Raji (cell line): ENCODE measurements around the gene BLOC1S1.

ENCODE experiments used
- POLR2A ChIP-seq: IDR thresholded peaks from 2 replicates; pipeline ENCODE4 v1.6.1; 2011; ENCODE audit warnings: low read depth, low read length, control low read depth; ENCODE audit not compliant: insufficient read depth

BLOC1S1 gene

GRCh38 chr12:55760663-55761062 lies 44.8 kb downstream of the BLOC1S1 start:
- TF ChIP-seq POLR2A: no peak

GRCh38 chr12:55762646-55763045 lies 46.8 kb downstream of the BLOC1S1 start:
- TF ChIP-seq POLR2A: no peak

- no peak for TF ChIP-seq POLR2A
Observed at GRCh38 chr12:55765736-55766290, 50.0 kb downstream of the BLOC1S1 start.

GRCh38 chr12:55767156-55767555 lies 51.3 kb downstream of the BLOC1S1 start:
- no peak for TF ChIP-seq POLR2A
